Urinary bladder (tissue), 2 donors: Measurements from ENCODE around the gene SEC61A2. TPM values are rescaled to one million over a fixed set of nuclear protein-coding genes. Genes with fewer than 3 reads are reported as not detected.

ENCODE experiments used
- polyA plus RNA-seq: library from polyadenylated mRNA; stranded (reverse); fragments of 200-250 nt; gene quantifications from one replicate; pipeline ENCODE4 v1.2.3, GENCODE V29; 2013
- small RNA-seq: library from RNA; depleted of rRNA; stranded (forward); fragments of <200 nt; gene quantifications from one replicate; pipeline ENCODE3, GENCODE V24; 2014
- total RNA-seq: library from RNA; depleted of rRNA; stranded (reverse); fragments of >200 nt; gene quantifications from one replicate; pipeline ENCODE4 v1.2.3, GENCODE V29; 2014
- donor health status: healthy.

Gene SEC61A2
- total and polyA plus RNA-seq, 2 donors: 6.4 to 19.9 TPM

Small RNA genes lying within 50 kb of the gene (small RNA-seq; reads per million reads assigned to genes)
- gene MIR548AK: not detected
- gene RNU6-88P: not detected

Other genes with a start within 250 kb of the SEC61A2 start
- gene UPF2, start 86.9 kb upstream of the SEC61A2 start, total RNA-seq: 31.4 TPM
- 20.2 TPM for gene UPF2, start 86.9 kb upstream of the SEC61A2 start, polyA plus RNA-seq
- gene DHTKD1, start 60.7 kb upstream of the SEC61A2 start, total RNA-seq: 25.0 TPM
- 12.9 TPM for gene DHTKD1, start 60.7 kb upstream of the SEC61A2 start, polyA plus RNA-seq
- gene NUDT5, start 66.2 kb downstream of the SEC61A2 start, total RNA-seq: 37.4 TPM
- gene NUDT5, start 66.2 kb downstream of the SEC61A2 start, polyA plus RNA-seq: 25.0 TPM
- 83.7 TPM for gene CDC123, start 66.5 kb downstream of the SEC61A2 start, total RNA-seq
- 57.8 TPM for gene CDC123, start 66.5 kb downstream of the SEC61A2 start, polyA plus RNA-seq
- 7.6 TPM for gene CAMK1D, start 219.9 kb downstream of the SEC61A2 start, total RNA-seq
- 5.6 TPM for gene CAMK1D, start 219.9 kb downstream of the SEC61A2 start, polyA plus RNA-seq